Caco-2 (cell line): ENCODE results near the gene NPIPB6. TPM values are rescaled to one million over a fixed set of nuclear protein-coding genes. Genes with fewer than 3 reads are reported as not detected.
A peak's percentile ranks its signal among the peaks of the same experiment; 100 is the strongest.
"Not testable (repeated sequence)": the region's sequence is repeated elsewhere in the genome, so short reads cannot be mapped to it uniquely, and the experiment has no call there.

Experiments used
- Bru-seq: library from RNA; stranded (reverse); fragments of 400-500 nt; gene quantifications from one replicate; lab custom pipeline; 2021; lab: Mats Ljungman, UMichigan
- BruChase-seq, 2 experiments: library from RNA; stranded (reverse); fragments of 400-500 nt; gene quantifications; one replicate each; lab custom pipeline; 2021; lab: Mats Ljungman, UMichigan
- BruUV-seq: library from RNA; stranded (reverse); fragments of 400-500 nt; replicated peaks from 2 replicates; lab custom pipeline; 2021; lab: Mats Ljungman, UMichigan
- CTCF ChIA-PET: fragments of 300-600 bp; sonication (Branson Sonifier 250); formaldehyde crosslinking; loops from one replicate; lab custom pipeline; 2022; ENCODE audit warnings: antibody characterized with exemption; lab: Charles Lee
- POLR2A ChIA-PET: fragments of 300-600 bp; sonication (Branson Sonifier 250); formaldehyde crosslinking; loops from one replicate; lab custom pipeline; 2022; ENCODE audit warnings: antibody characterized with exemption; lab: Charles Lee
- DNase-seq, 2 experiments: peaks; one replicate each; pipeline versions ENCODE4 v3.0.0 to v3.0.0-alpha.2; 2020 to 2022
- H3K27me3 ChIP-seq: replicated peaks from 2 replicates; pipeline ENCODE4 v1.6.0; 2011; ENCODE audit warnings: low read length; ENCODE audit not compliant: control insufficient read depth, insufficient read depth
- H3K36me3 ChIP-seq: 2 replicates; pipeline ENCODE4 v1.5.1; 2011; ENCODE audit warnings: low read length; ENCODE audit not compliant: control insufficient read depth, insufficient read depth
- H3K4me1 ChIP-seq: fragments of 250-450 bp; sonication (Bioruptor Pico); 2 replicates; pipeline ENCODE4 v1.5.1; 2020; ENCODE audit warnings: mild to moderate bottlenecking
- H3K4me3 ChIP-seq: 2 replicates; pipeline ENCODE4 v1.5.1; 2011; ENCODE audit warnings: low read depth, mild to moderate bottlenecking, control low read depth, low read length
- H3K9me3 ChIP-seq: fragments of 250-450 bp; sonication (Bioruptor Pico); 2 replicates; pipeline ENCODE4 v1.5.1; 2020; ENCODE audit warnings: mild to moderate bottlenecking, moderate library complexity
- H3K27ac Mint-ChIP-seq: one replicate; pipeline ENCODE4 v1.8.0; 2022; ENCODE audit warnings: mixed read lengths; ENCODE audit not compliant: unreplicated experiment
- H3K27me3 Mint-ChIP-seq: one replicate; pipeline ENCODE4 v1.8.0; 2022; ENCODE audit warnings: mixed read lengths; ENCODE audit not compliant: insufficient read depth, unreplicated experiment
- H3K36me3 Mint-ChIP-seq: one replicate; pipeline ENCODE4 v1.8.0; 2022; ENCODE audit warnings: mild to moderate bottlenecking, mixed read lengths; ENCODE audit not compliant: insufficient read depth, unreplicated experiment
- H3K4me1 Mint-ChIP-seq: one replicate; pipeline ENCODE4 v1.8.0; 2022; ENCODE audit warnings: low read depth, mixed read lengths; ENCODE audit not compliant: unreplicated experiment
- H3K4me3 Mint-ChIP-seq: one replicate; pipeline ENCODE4 v1.8.0; 2022; ENCODE audit warnings: mild to moderate bottlenecking, moderate library complexity, mixed read lengths; ENCODE audit not compliant: unreplicated experiment
- H3K9me3 Mint-ChIP-seq: one replicate; pipeline ENCODE4 v1.8.0; 2022; ENCODE audit warnings: mixed read lengths; ENCODE audit not compliant: unreplicated experiment
- intact Hi-C: fragments of 100-400 bp; cut with micrococcal nuclease; formaldehyde crosslinking; loops from one replicate; pipeline ENCODE4 v1.10.0; 2022; ENCODE audit not compliant: unreplicated experiment
- long read RNA-seq: library from polyadenylated mRNA; stranded (forward); transcript quantifications from one replicate; pipeline ENCODE4 v2.0.0, GENCODE V29; 2022
- total RNA-seq: library from RNA; stranded (reverse); gene quantifications from 2 replicates; pipeline ENCODE4 v1.2.3, GENCODE V29; 2022

The NPIPB6 gene
- total RNA-seq (1.4 and 1.9 TPM in 2 replicates), Bru-seq, nascent RNA (percentile 37 among the genes with signal in this experiment), BruChase-seq, experiment 1, labeled RNA remaining after a 2-hour chase (percentile 44 among the genes with signal in this experiment), BruChase-seq, experiment 2, labeled RNA remaining after a 6-hour chase (percentile 46 among the genes with signal in this experiment)
- long read RNA-seq, result 0 reads

- POLR2A ChIA-PET, BruUV-seq, H3K4me3 Mint-ChIP-seq, H3K9me3 Mint-ChIP-seq, H3K4me3 ChIP-seq, H3K9me3 ChIP-seq, DNase-seq, H3K4me1 ChIP-seq, CTCF ChIA-PET, H3K27me3 ChIP-seq, H3K36me3 ChIP-seq, H3K27me3 Mint-ChIP-seq, H3K4me1 Mint-ChIP-seq, H3K36me3 Mint-ChIP-seq, H3K27ac Mint-ChIP-seq, intact Hi-C loops: not testable (repeated sequence)
These were observed at the start of gene NPIPB6 for GRCh38 chr16:28363408-28363807. NPIPB6 (minus strand) TSS chr16:28363508; CDS start chr16:28362822, 686 bp downstream.

GRCh38 chr16:28403220-28404072 is 40.1 kb upstream of the NPIPB6 start, which contains the start of gene EIF3CL:
EIF3CL (minus strand) TSS chr16:28403841; CDS start chr16:28403618, 223 bp downstream.
- H3K4me3 Mint-ChIP-seq, result peak within 1 kb of the TSS; percentile 43
- POLR2A ChIA-PET, H3K36me3 ChIP-seq, DNase-seq, H3K27me3 ChIP-seq, H3K4me1 Mint-ChIP-seq, H3K27me3 Mint-ChIP-seq, intact Hi-C loops, CTCF ChIA-PET, H3K27ac Mint-ChIP-seq, H3K9me3 Mint-ChIP-seq, H3K4me1 ChIP-seq, H3K9me3 ChIP-seq, H3K36me3 Mint-ChIP-seq: not testable (repeated sequence)
- peak within 1 kb of the TSS; percentile 23 for H3K4me3 ChIP-seq
- TSS peak; percentile 73 for BruUV-seq

GRCh38 chr16:28392054-28392453 is 28.7 kb upstream of the NPIPB6 start:
- H3K36me3 Mint-ChIP-seq, H3K4me3 ChIP-seq, H3K27me3 ChIP-seq, H3K27me3 Mint-ChIP-seq, POLR2A ChIA-PET, CTCF ChIA-PET, H3K4me3 Mint-ChIP-seq, H3K4me1 ChIP-seq, H3K4me1 Mint-ChIP-seq, DNase-seq, H3K27ac Mint-ChIP-seq, H3K9me3 Mint-ChIP-seq, intact Hi-C loops, H3K9me3 ChIP-seq, H3K36me3 ChIP-seq, BruUV-seq: not testable (repeated sequence)

- H3K27ac Mint-ChIP-seq, H3K4me3 Mint-ChIP-seq, CTCF ChIA-PET, H3K27me3 ChIP-seq, intact Hi-C loops, H3K36me3 ChIP-seq, DNase-seq, H3K36me3 Mint-ChIP-seq, H3K27me3 Mint-ChIP-seq, H3K4me1 ChIP-seq, H3K4me3 ChIP-seq, BruUV-seq, H3K4me1 Mint-ChIP-seq, H3K9me3 ChIP-seq, POLR2A ChIA-PET, H3K9me3 Mint-ChIP-seq: not testable (repeated sequence)
These were observed 19.0 kb upstream of the NPIPB6 start for GRCh38 chr16:28382177-28382867.

GRCh38 chr16:28377822-28378221 is 14.5 kb upstream of the NPIPB6 start:
- BruUV-seq, H3K4me3 Mint-ChIP-seq, H3K4me1 Mint-ChIP-seq, H3K9me3 ChIP-seq, POLR2A ChIA-PET, intact Hi-C loops, H3K27ac Mint-ChIP-seq, H3K9me3 Mint-ChIP-seq, H3K36me3 ChIP-seq, H3K36me3 Mint-ChIP-seq, H3K27me3 ChIP-seq, DNase-seq, H3K27me3 Mint-ChIP-seq, H3K4me1 ChIP-seq, CTCF ChIA-PET, H3K4me3 ChIP-seq: not testable (repeated sequence)

DNA sequence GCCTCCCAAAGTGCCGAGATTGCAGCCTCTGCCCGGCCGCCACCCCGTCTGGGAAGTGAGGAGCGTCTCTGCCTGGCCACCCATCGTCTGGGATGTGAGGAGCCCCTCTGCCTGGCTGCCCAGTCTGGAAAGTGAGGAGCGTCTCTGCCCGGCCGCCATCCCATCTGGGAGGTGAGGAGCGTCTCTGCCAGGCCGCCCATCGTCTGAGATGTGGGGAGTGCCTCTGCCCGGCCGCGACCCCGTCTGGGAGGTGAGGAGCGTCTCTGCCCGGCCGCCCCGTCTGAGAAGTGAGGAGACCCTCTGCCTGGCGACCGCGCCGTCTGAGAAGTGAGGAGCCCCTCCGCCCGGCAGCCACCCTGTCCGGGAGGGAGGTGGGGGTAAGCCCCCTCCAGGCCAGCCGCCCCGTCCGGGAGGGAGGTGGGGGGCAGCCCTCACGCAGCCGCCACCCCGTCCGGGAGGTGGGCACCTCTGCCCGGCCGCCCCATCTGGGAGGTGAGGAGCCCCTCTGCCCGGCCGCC is 13.9 kb upstream of the NPIPB6 start:
- H3K4me3 ChIP-seq, H3K36me3 ChIP-seq, H3K4me1 ChIP-seq, H3K27me3 Mint-ChIP-seq, H3K27me3 ChIP-seq, BruUV-seq, CTCF ChIA-PET, H3K9me3 ChIP-seq, H3K9me3 Mint-ChIP-seq, H3K4me1 Mint-ChIP-seq, H3K4me3 Mint-ChIP-seq, H3K27ac Mint-ChIP-seq, intact Hi-C loops, DNase-seq, POLR2A ChIA-PET, H3K36me3 Mint-ChIP-seq: not testable (repeated sequence)
